Aorta (tissue), 5 donors: Measurements from ENCODE around the gene RNF167. TPM values are rescaled to one million over a fixed set of nuclear protein-coding genes. Genes with fewer than 3 reads are reported as not detected.

Experiments
- ATAC-seq: fragments of 200-7000 bp; cut with Tn5 transposase; one replicate; pipeline ENCODE4 v1.9.1; 2022; ENCODE audit warnings: moderate library complexity; ENCODE audit not compliant: low FRiP score
- DNase-seq, 2 donors: peaks; one replicate each; pipeline ENCODE4 v3.0.0-alpha.2; 2020
- H3K27ac ChIP-seq, 2 donors: one replicate each; pipeline ENCODE4 v1.5.1; 2013; ENCODE audit warnings: low read length in 2 of 2, mild to moderate bottlenecking in 2 of 2, moderate library complexity in 2 of 2, control low read depth in 1 of 2, inconsistent platforms in 1 of 2, low read depth in 1 of 2
- H3K27me3 ChIP-seq, 2 donors: one replicate each; pipeline ENCODE4 v1.6.1; 2013; ENCODE audit warnings: control low read depth in 1 of 2, low read length in 1 of 2, mild to moderate bottlenecking in 1 of 2, moderate library complexity in 1 of 2; ENCODE audit not compliant: insufficient read depth in 2 of 2, control insufficient read depth in 1 of 2
- H3K36me3 ChIP-seq, 2 donors: one replicate each; pipeline ENCODE4 v1.6.1; 2013; ENCODE audit warnings: control low read depth in 1 of 2, low read length in 1 of 2, mild to moderate bottlenecking in 1 of 2; ENCODE audit not compliant: insufficient read depth in 2 of 2, control insufficient read depth in 1 of 2
- H3K4me1 ChIP-seq, 2 donors: one replicate each; pipeline ENCODE4 v1.6.1; 2013; ENCODE audit warnings: low read length in 2 of 2, control low read depth in 1 of 2, mild to moderate bottlenecking in 1 of 2, moderate library complexity in 1 of 2; ENCODE audit not compliant: insufficient read depth in 2 of 2, control insufficient read depth in 1 of 2
- H3K4me3 ChIP-seq, 2 donors: one replicate each; pipeline ENCODE4 v1.5.1; 2013; ENCODE audit warnings: low read length in 2 of 2, control low read depth in 1 of 2, mild to moderate bottlenecking in 1 of 2
- H3K9me3 ChIP-seq: one replicate; pipeline ENCODE4 v1.6.1; 2013; ENCODE audit warnings: mild to moderate bottlenecking, low read length; ENCODE audit not compliant: control insufficient read depth
- WGBS, 2 donors: extraction: QIAGEN DNeasy Blood & Tissue Kit; methylation state at CpG; one replicate each; pipeline ENCODE4 v1.1.7; 2013; 5-methylcytosine and 5-hydroxymethylcytosine counted together
- intact Hi-C, 2 donors: fragments of 100-400 bp; cut with DNase I; formaldehyde crosslinking; loops; one replicate each; pipeline versions ENCODE4 v1.14.2 to v1.15.0; 2022
- microRNA-seq, 2 donors: library from miRNA; unstranded; fragments of <30 nt; microRNA quantifications; one replicate each; pipeline ENCODE4 v1.2.0, GENCODE V29; 2020
- polyA plus RNA-seq, 2 donors: library from polyadenylated mRNA; stranded (reverse); fragments of 200-250 nt; gene quantifications; one replicate each; pipeline ENCODE4 v1.2.3, GENCODE V29; 2013
- total RNA-seq, 2 donors: library from RNA; stranded (reverse); fragmentation: NEBNext Ultra II Directional; extraction: Animal tissue kit (Norgen Biotek cat#: 25700); gene quantifications; one replicate each; pipeline ENCODE4 v1.2.1, GENCODE V29; 2021
- donor health status: healthy with polysubstance abuse.
- donor health status: Bipolar disorder and iron deficiency.
- donor health status: DM: no; HTN: no; CAD: no.
- donor health status: DM: no; HTN: no; CAD: no.
- donor health status: DM: yes; HTN: yes; CAD: no.

Gene RNF167
- total and polyA plus RNA-seq, 4 donors, result 39.3 to 89.3 (median 48.7) TPM

DNA sequence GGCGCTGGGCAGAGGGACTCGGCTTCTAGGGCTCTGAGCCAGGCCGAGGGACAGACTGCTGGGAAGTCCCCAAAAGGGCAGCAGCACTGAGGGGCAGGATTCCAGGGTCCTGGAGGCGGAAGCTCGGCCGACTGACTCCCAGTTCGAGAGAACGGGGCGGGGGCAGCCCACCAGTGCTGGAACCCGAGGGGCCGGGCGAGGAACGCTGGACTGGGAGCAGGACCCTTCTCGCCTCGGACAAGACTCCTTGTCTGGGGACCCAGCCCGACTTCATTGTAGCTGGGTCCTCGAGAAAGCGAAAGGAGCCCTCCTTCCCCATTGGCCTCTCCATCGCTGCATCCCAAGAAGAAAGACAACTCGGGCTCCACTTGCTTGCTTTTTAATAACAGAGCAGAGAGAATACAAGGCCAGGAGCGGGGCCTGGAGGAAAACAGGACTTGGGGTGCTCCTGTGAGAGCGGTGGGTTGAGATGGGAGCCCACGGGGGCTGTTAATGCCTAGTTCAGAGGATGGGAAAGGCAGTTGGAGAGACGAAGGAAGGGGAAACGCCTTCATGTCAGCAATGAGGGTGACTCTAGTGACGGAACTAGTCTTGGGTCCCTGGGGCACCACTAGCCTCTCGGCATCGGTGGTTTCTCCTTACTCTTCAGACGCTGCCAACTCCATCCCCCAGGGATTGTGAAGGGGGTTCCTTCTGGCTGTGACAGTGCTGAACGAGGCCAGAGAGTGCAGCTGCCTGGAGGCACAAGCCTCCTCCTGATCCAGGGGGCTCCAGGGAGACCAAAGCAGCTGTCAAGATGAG lies 47.9 kb downstream of the RNF167 start:
- peak overlapping the region; percentile 67 to 93 for H3K4me3 ChIP-seq
- H3K9me3 ChIP-seq, result no peaks in the 10 kb centered on the region
- ATAC-seq (peak; percentile 47), DNase-seq (peak in 1 of 2 donors; percentile 65)
- H3K36me3 ChIP-seq, result no peaks in the 10 kb centered on the region
- H3K27ac ChIP-seq, result peak overlapping the region; percentile 10 to 90
- no peaks in the 10 kb centered on the region for H3K27me3 ChIP-seq
- WGBS, 2 donors, result 1% methylated on average over 30 of the region's 30 CpGs
- peaks cover 0 to 3% of the 10 kb centered on the region in 2 donors for H3K4me1 ChIP-seq
- intact Hi-C loops, result loop anchor here (10.0 kb wide), 1 partner anchor 83 kb away; the partner anchor contains the start of gene CHRNE (in 2 of the 2)

DNA sequence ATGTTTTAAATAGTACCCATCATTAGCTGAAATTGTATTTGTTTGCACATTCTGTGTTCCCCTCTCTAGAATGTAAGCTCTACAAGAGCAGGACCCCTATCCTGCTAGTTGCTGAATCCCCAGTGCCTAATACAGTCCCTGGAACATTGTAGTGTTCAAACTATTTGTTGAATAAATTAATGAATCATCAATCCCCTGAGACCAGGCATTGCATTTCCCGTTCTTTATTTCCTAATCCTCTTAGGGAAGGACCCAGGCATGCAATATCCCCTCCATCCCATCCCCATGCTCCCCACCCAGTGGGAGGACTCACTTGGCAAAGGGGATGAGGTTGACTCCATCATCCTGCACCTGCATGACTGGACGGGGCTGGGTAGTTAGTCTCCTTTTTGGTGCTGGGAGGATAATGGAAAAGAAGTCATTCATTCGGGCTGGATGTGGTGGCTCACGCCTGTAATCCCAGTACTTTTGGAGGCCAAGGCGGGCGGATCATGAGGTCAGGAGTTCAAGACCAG lies 54.1 kb downstream of the RNF167 start:
- Histone ChIP-seq H3K4me3 (no peak overlapping the region), H3K27me3 (no peaks in the 10 kb centered on the region), H3K36me3 (no peaks in the 10 kb centered on the region), H3K27ac (no peak overlapping the region), H3K9me3 (no peaks in the 10 kb centered on the region), H3K4me1 (no peaks in the 10 kb centered on the region)
- 85 to 88% methylated on average over 6 of the region's 6 CpGs for WGBS, 2 donors
- no peak for DNase-seq
- ATAC-seq, result no peak
- intact Hi-C loops, result no loop called here

Small RNAs within 50 kb of the gene (microRNA-seq; reads per million reads assigned to microRNA genes)
- 0 reads per million in 2 donors for gene MIR6864
- gene MIR6865, result 0.99 to 1.2 reads per million in 2 donors

Other genes starting within 250 kb of the RNF167 start
- 10 to 100 TPM; 34.6 to 49.4 TPM for gene PELP1, start 236.1 kb upstream of the RNF167 start, total RNA-seq
- gene PELP1, start 236.1 kb upstream of the RNF167 start, polyA plus RNA-seq, result 10 to 100 TPM; 11.0 to 39.2 TPM
- gene ARRB2, start 229.6 kb upstream of the RNF167 start, total RNA-seq, result 100 to 1,000 TPM in 1 of 2 donors, 10 to 100 TPM in 1; 71.8 to 119 TPM
- gene ARRB2, start 229.6 kb upstream of the RNF167 start, polyA plus RNA-seq, result 10 to 100 TPM; 23.2 to 55.2 TPM
- gene MED11, start 208.8 kb upstream of the RNF167 start, total RNA-seq, result 10 to 100 TPM in 1 of 2 donors, 1 to 10 TPM in 1; 7.9 to 16.7 TPM
- gene MED11, start 208.8 kb upstream of the RNF167 start, polyA plus RNA-seq, result 10 to 100 TPM; 26.2 to 41.1 TPM
- gene ZMYND15, start 200.4 kb upstream of the RNF167 start, total RNA-seq, result 1 to 10 TPM; 2.1 to 7.7 TPM
- gene ZMYND15, start 200.4 kb upstream of the RNF167 start, polyA plus RNA-seq, result 1 to 10 TPM in 1 of 2 donors, under 1 TPM in 1; 0.87 to 1.0 TPM
- gene CXCL16, start 200.3 kb upstream of the RNF167 start, total RNA-seq, result 10 to 100 TPM; 35.9 to 64.0 TPM
- 10 to 100 TPM; 11.0 to 33.7 TPM for gene CXCL16, start 200.3 kb upstream of the RNF167 start, polyA plus RNA-seq
- not detected for gene TM4SF5, start 168.4 kb upstream of the RNF167 start, total RNA-seq
- gene TM4SF5, start 168.4 kb upstream of the RNF167 start, polyA plus RNA-seq, result 10 to 100 TPM in 1 of 2 donors, not detected in 1; 18.4 TPM
- 10 to 100 TPM in 1 of 2 donors, 1 to 10 TPM in 1; 6.6 to 19.3 TPM for gene VMO1, start 153.9 kb upstream of the RNF167 start, total RNA-seq
- 10 to 100 TPM in 1 of 2 donors, 1 to 10 TPM in 1; 1.5 to 15.5 TPM for gene VMO1, start 153.9 kb upstream of the RNF167 start, polyA plus RNA-seq
- gene GLTPD2, start 151.3 kb upstream of the RNF167 start, total RNA-seq, result not detected
- gene GLTPD2, start 151.3 kb upstream of the RNF167 start, polyA plus RNA-seq, result 1 to 10 TPM in 1 of 2 donors, not detected in 1; 3.4 TPM
- 10 to 100 TPM; 78.3 to 91.8 TPM for gene PSMB6, start 144.1 kb upstream of the RNF167 start, total RNA-seq
- gene PSMB6, start 144.1 kb upstream of the RNF167 start, polyA plus RNA-seq, result 100 to 1,000 TPM; 171 to 186 TPM
- gene PLD2, start 133.1 kb upstream of the RNF167 start, total RNA-seq, result 10 to 100 TPM; 25.3 to 65.0 TPM
- gene PLD2, start 133.1 kb upstream of the RNF167 start, polyA plus RNA-seq, result 10 to 100 TPM in 1 of 2 donors, 1 to 10 TPM in 1; 8.8 to 32.9 TPM
- gene MINK1, start 106.9 kb upstream of the RNF167 start, total RNA-seq, result 10 to 100 TPM; 64.2 to 97.5 TPM
- gene MINK1, start 106.9 kb upstream of the RNF167 start, polyA plus RNA-seq, result 10 to 100 TPM; 22.2 to 40.0 TPM
- 1 to 10 TPM; 2.5 to 2.9 TPM for gene C17orf107, start 40.7 kb upstream of the RNF167 start, total RNA-seq
- gene C17orf107, start 40.7 kb upstream of the RNF167 start, polyA plus RNA-seq, result 1 to 10 TPM in 1 of 2 donors, under 1 TPM in 1; 0.49 to 1.1 TPM
- 1 to 10 TPM in 1 of 2 donors, under 1 TPM in 1; 0.84 to 1.6 TPM for gene CHRNE, start 37.2 kb upstream of the RNF167 start, total RNA-seq
- gene CHRNE, start 37.2 kb upstream of the RNF167 start, polyA plus RNA-seq, result under 1 TPM in 1 of 2 donors, not detected in 1; 0.61 TPM
- gene GP1BA, start 8.0 kb upstream of the RNF167 start, total RNA-seq, result under 1 TPM in 1 of 2 donors, not detected in 1; 0.19 TPM
- under 1 TPM in 1 of 2 donors, not detected in 1; 0.08 TPM for gene GP1BA, start 8.0 kb upstream of the RNF167 start, polyA plus RNA-seq
- gene SLC25A11, start 222 bp upstream of the RNF167 start, total RNA-seq, result 10 to 100 TPM; 28.3 to 29.5 TPM
- gene SLC25A11, start 222 bp upstream of the RNF167 start, polyA plus RNA-seq, result 10 to 100 TPM; 31.8 to 41.6 TPM
- 100 to 1,000 TPM; 440 to 554 TPM for gene PFN1, start 8.3 kb downstream of the RNF167 start, total RNA-seq
- gene PFN1, start 8.3 kb downstream of the RNF167 start, polyA plus RNA-seq, result 100 to 1,000 TPM; 543 to 728 TPM
- 1 to 10 TPM; 5.2 to 7.4 TPM for gene ENO3, start 10.9 kb downstream of the RNF167 start, total RNA-seq
- gene ENO3, start 10.9 kb downstream of the RNF167 start, polyA plus RNA-seq, result 10 to 100 TPM in 1 of 2 donors, 1 to 10 TPM in 1; 9.5 to 46.2 TPM
- 10 to 100 TPM; 38.8 to 48.3 TPM for gene SPAG7, start 27.5 kb downstream of the RNF167 start, total RNA-seq
- 100 to 1,000 TPM in 1 of 2 donors, 10 to 100 TPM in 1; 43.5 to 109 TPM for gene SPAG7, start 27.5 kb downstream of the RNF167 start, polyA plus RNA-seq
- gene CAMTA2, start 47.4 kb downstream of the RNF167 start, total RNA-seq, result 10 to 100 TPM; 62.2 to 68.1 TPM
- gene CAMTA2, start 47.4 kb downstream of the RNF167 start, polyA plus RNA-seq, result 10 to 100 TPM; 21.7 to 67.5 TPM
- gene INCA1, start 57.3 kb downstream of the RNF167 start, total RNA-seq, result 1 to 10 TPM; 1.2 to 1.9 TPM
- 1 to 10 TPM; 1.3 to 4.9 TPM for gene INCA1, start 57.3 kb downstream of the RNF167 start, polyA plus RNA-seq
- 100 to 1,000 TPM; 187 to 235 TPM for gene KIF1C, start 57.7 kb downstream of the RNF167 start, total RNA-seq
- 100 to 1,000 TPM in 1 of 2 donors, 10 to 100 TPM in 1; 89.0 to 371 TPM for gene KIF1C, start 57.7 kb downstream of the RNF167 start, polyA plus RNA-seq
- not detected for gene SLC52A1, start 95.2 kb downstream of the RNF167 start, total RNA-seq
- under 1 TPM in 1 of 2 donors, not detected in 1; 0.88 TPM for gene SLC52A1, start 95.2 kb downstream of the RNF167 start, polyA plus RNA-seq
- gene ZFP3, start 138.2 kb downstream of the RNF167 start, total RNA-seq, result 1 to 10 TPM; 4.0 to 6.0 TPM
- gene ZFP3, start 138.2 kb downstream of the RNF167 start, polyA plus RNA-seq, result 1 to 10 TPM in 1 of 2 donors, under 1 TPM in 1; 0.75 to 3.0 TPM
- 1 to 10 TPM; 7.1 to 7.8 TPM for gene ZNF232, start 171.6 kb downstream of the RNF167 start, total RNA-seq
- gene ZNF232, start 171.6 kb downstream of the RNF167 start, polyA plus RNA-seq, result 1 to 10 TPM; 5.9 to 6.1 TPM
- gene USP6, start 175.8 kb downstream of the RNF167 start, total RNA-seq, result under 1 TPM; 0.10 to 0.36 TPM
- gene USP6, start 175.8 kb downstream of the RNF167 start, polyA plus RNA-seq, result under 1 TPM in 1 of 2 donors, not detected in 1; 0.05 TPM